IMR-90 (cell line): Measurements from ENCODE around the gene SLIT3. TPM values are rescaled to one million over a fixed set of nuclear protein-coding genes. Genes with fewer than 3 reads are reported as not detected.

ENCODE experiments used
- ATAC-seq: fragments of 200-7000 bp; cut with Tn5 transposase; 2 replicates; pipeline ENCODE4 v1.9.1; 2020; ENCODE audit warnings: low read depth, mild to moderate bottlenecking, moderate library complexity
- BruUV-seq: library from RNA; stranded (reverse); fragments of 400-500 nt; replicated peaks from 2 replicates; lab custom pipeline; 2021; lab: Mats Ljungman, UMichigan
- CTCF ChIA-PET: fragments of 300-600 bp; formaldehyde crosslinking; extraction: SDS; loops from one replicate; lab custom pipeline; 2021; ENCODE audit warnings: antibody characterized with exemption; lab: Yijun Ruan, JAX
- POLR2A ChIA-PET: fragments of 300-600 bp; sonication (Branson Sonifier 250); formaldehyde crosslinking; loops from one replicate; lab custom pipeline; 2022; ENCODE audit warnings: antibody characterized with exemption; ENCODE audit not compliant: unreplicated experiment; lab: Charles Lee
- DNase-seq: peaks from one replicate; pipeline ENCODE4 v3.0.0; 2013
- H2AFZ ChIP-seq: replicated peaks from 2 replicates; pipeline ENCODE3; 2013; ENCODE audit warnings: low read length, mild to moderate bottlenecking; ENCODE audit not compliant: poor library complexity
- H2AK5ac ChIP-seq: 2 replicates; pipeline ENCODE4 v1.6.1; 2013; ENCODE audit warnings: low read depth, low read length, inconsistent platforms
- H2AK9ac ChIP-seq: replicated peaks from 2 replicates; pipeline ENCODE3; 2013; ENCODE audit warnings: mild to moderate bottlenecking, low read depth, low read length, moderate library complexity; ENCODE audit not compliant: poor library complexity
- H2BK120ac ChIP-seq: 2 replicates; pipeline ENCODE4 v1.6.1; 2013; ENCODE audit warnings: low read depth, low read length, inconsistent platforms
- H2BK15ac ChIP-seq: 3 replicates; pipeline ENCODE4 v1.6.1; 2013; ENCODE audit warnings: low read depth, low read length, inconsistent platforms
- H2BK20ac ChIP-seq: 2 replicates; pipeline ENCODE4 v1.6.1; 2013; ENCODE audit warnings: low read depth, mild to moderate bottlenecking, inconsistent platforms, low read length, moderate library complexity
- H2BK5ac ChIP-seq: 2 replicates; pipeline ENCODE4 v1.6.1; 2013; ENCODE audit warnings: mild to moderate bottlenecking, low read depth, low read length, inconsistent platforms; ENCODE audit not compliant: poor library complexity, severe bottlenecking
- H3K14ac ChIP-seq: replicated peaks from 2 replicates; pipeline ENCODE4 v1.6.1; 2013; ENCODE audit warnings: low read depth, low read length, inconsistent platforms
- H3K18ac ChIP-seq: 2 replicates; pipeline ENCODE4 v1.6.1; 2013; ENCODE audit warnings: low read depth, low read length, control low read depth
- H3K23ac ChIP-seq: 2 replicates; pipeline ENCODE4 v1.6.1; 2013; ENCODE audit warnings: low read depth, low read length, inconsistent platforms
- H3K27ac ChIP-seq: 2 replicates; pipeline ENCODE4 v1.5.1; 2013; ENCODE audit warnings: mild to moderate bottlenecking, control low read depth, low read length; ENCODE audit not compliant: insufficient read depth
- H3K27me3 ChIP-seq: 2 replicates; pipeline ENCODE4 v1.6.1; 2013; ENCODE audit warnings: low read length; ENCODE audit not compliant: control insufficient read depth, insufficient read depth
- H3K36me3 ChIP-seq: 2 replicates; pipeline ENCODE4 v1.6.1; 2013; ENCODE audit warnings: low read length, mixed read lengths; ENCODE audit not compliant: control insufficient read depth, insufficient read depth
- H3K4ac ChIP-seq: 2 replicates; pipeline ENCODE4 v1.6.1; 2013; ENCODE audit warnings: low read depth, low read length, inconsistent platforms
- H3K4me1 ChIP-seq: 2 replicates; pipeline ENCODE4 v1.6.1; 2013; ENCODE audit warnings: low read length, mixed read lengths; ENCODE audit not compliant: control insufficient read depth, insufficient read depth
- H3K4me2 ChIP-seq: 2 replicates; pipeline ENCODE4 v1.6.1; 2013; ENCODE audit warnings: low read depth, mild to moderate bottlenecking, control low read depth, low read length, moderate library complexity
- H3K4me3 ChIP-seq: 2 replicates; pipeline ENCODE4 v1.5.1; 2013; ENCODE audit warnings: low read depth, mild to moderate bottlenecking, control low read depth, low read length, moderate library complexity; ENCODE audit not compliant: insufficient read depth
- H3K56ac ChIP-seq: 2 replicates; pipeline ENCODE4 v1.6.1; 2013; ENCODE audit warnings: low read length, inconsistent platforms; ENCODE audit not compliant: insufficient read depth; ENCODE audit errors: extremely low read depth
- H3K79me1 ChIP-seq, 2 experiments: 2 replicates each; pipeline ENCODE4 v1.6.1; 2013; ENCODE audit warnings: low read length in 2 of 2, inconsistent platforms in 1 of 2, low read depth in 1 of 2
- H3K9ac ChIP-seq: 2 replicates; pipeline ENCODE4 v1.6.1; 2013; ENCODE audit warnings: low read depth, low read length, control low read depth
- H3K9me1 ChIP-seq: 2 replicates; pipeline ENCODE4 v1.6.1; 2013; ENCODE audit warnings: low read length, inconsistent platforms; ENCODE audit not compliant: insufficient read depth
- H3K9me3 ChIP-seq: 2 replicates; pipeline ENCODE4 v1.6.1; 2013; ENCODE audit warnings: low read length; ENCODE audit not compliant: control insufficient read depth, insufficient read depth
- H4K20me1 ChIP-seq: 2 replicates; pipeline ENCODE4 v1.6.1; 2013; ENCODE audit warnings: low read length, inconsistent platforms; ENCODE audit not compliant: insufficient read depth
- H4K5ac ChIP-seq: 2 replicates; pipeline ENCODE4 v1.6.1; 2013; ENCODE audit warnings: mild to moderate bottlenecking, low read depth, low read length, control low read depth
- H4K8ac ChIP-seq, 2 experiments: 2 replicates each; pipeline ENCODE4 v1.6.1; 2013; ENCODE audit warnings: low read depth in 2 of 2, low read length in 2 of 2, control low read depth in 1 of 2, inconsistent platforms in 1 of 2
- H4K91ac ChIP-seq: 2 replicates; pipeline ENCODE4 v1.6.1; 2013; ENCODE audit warnings: low read depth, low read length, inconsistent platforms; ENCODE audit not compliant: insufficient read depth
- BHLHE40 ChIP-seq: fragments of 150-350 bp; IDR thresholded peaks from 2 replicates; pipeline ENCODE4 v1.6.1; 2016; ENCODE audit warnings: mild to moderate bottlenecking, low read depth, low read length
- MAZ ChIP-seq: IDR thresholded peaks from 2 replicates; pipeline ENCODE4 v1.6.1; 2012; ENCODE audit warnings: low read depth, mild to moderate bottlenecking, low read length, improper control_type of control experiment, moderate library complexity, borderline replicate concordance
- NFE2L2 ChIP-seq: fragments of 150-350 bp; IDR thresholded peaks from 2 replicates; pipeline ENCODE4 v1.6.1; 2016; ENCODE audit warnings: low read depth, mild to moderate bottlenecking, low read length
- RCOR1 ChIP-seq: IDR thresholded peaks from 2 replicates; pipeline ENCODE4 v1.6.1; 2012; ENCODE audit warnings: mild to moderate bottlenecking, low read length, improper control_type of control experiment; ENCODE audit not compliant: insufficient replicate concordance
- SMC3 ChIP-seq: fragments of 150-350 bp; IDR thresholded peaks from 2 replicates; pipeline ENCODE4 v1.6.1; 2016; ENCODE audit warnings: low read depth, mild to moderate bottlenecking, antibody characterized with exemption, low read length, moderate library complexity
- USF2 ChIP-seq: fragments of 150-350 bp; IDR thresholded peaks from 2 replicates; pipeline ENCODE4 v1.6.1; 2017; ENCODE audit warnings: mild to moderate bottlenecking, antibody characterized with exemption, low read length, low read depth
- WGBS, 2 experiments: methylation state at CpG; one replicate each; pipeline versions ENCODE4 v1.1.5 to v1.1.7; 2013; ENCODE audit warnings: missing lambda C conversion rate in 2 of 2; ENCODE audit not compliant: insufficient read length in 1 of 2; ENCODE audit errors: extremely low coverage in 2 of 2; 5-methylcytosine and 5-hydroxymethylcytosine counted together
- dilution Hi-C: fragments of 300-500 bp; cut with HindIII; formaldehyde crosslinking; loops from one replicate; pipeline ENCODE4 v1.14.3; 2018; ENCODE audit warnings: low sequenced_read_pairs; ENCODE audit not compliant: unreplicated experiment
- in situ Hi-C: fragments of 300-500 bp; cut with MboI; formaldehyde crosslinking; loops from 3 replicates; pipeline ENCODE4 v1.14.3; 2019; ENCODE audit warnings: low sequenced_read_pairs, inconsistent platforms, mixed read lengths
- intact Hi-C: fragments of 100-400 bp; cut with micrococcal nuclease; formaldehyde crosslinking; loops from 2 replicates; pipeline ENCODE4 v1.10.0; 2022
- polyA plus RNA-seq, 3 experiments: library from polyadenylated mRNA; depleted of rRNA; stranded (reverse); fragments of >200 nt; gene quantifications; 2 replicates each; pipeline ENCODE4 v1.2.3, GENCODE V29; 2012; ENCODE audit warnings: low replicate concordance in 1 of 3
- total RNA-seq: library from RNA; depleted of rRNA; stranded (reverse); fragments of >200 nt; gene quantifications from 2 replicates; pipeline ENCODE4 v1.2.3, GENCODE V29; 2012

SLIT3 gene
- total and polyA plus RNA-seq, 2 of the 4 experiments (the other 2 are of a cell fraction): 0.18 to 0.50 TPM

DNA sequence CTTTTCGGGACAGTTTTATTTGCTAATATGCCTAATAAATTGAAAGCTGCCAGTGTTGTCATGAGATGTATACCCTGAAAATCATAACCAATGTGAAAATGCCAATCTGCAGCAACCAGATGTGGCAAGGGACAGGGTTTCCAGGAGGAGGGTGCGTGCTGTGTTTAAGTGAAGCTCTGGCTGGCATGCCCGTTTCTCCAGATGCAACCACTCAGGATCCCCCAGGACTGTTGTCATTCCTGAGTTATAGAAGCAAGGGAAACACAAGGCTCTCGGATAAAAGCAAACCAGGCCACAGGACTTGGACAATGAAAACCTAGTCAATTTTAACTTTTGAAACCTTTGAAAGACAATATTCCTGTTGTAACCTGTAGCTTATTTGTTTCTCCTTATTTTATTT is 360.2 kb downstream of the SLIT3 start:
- ATAC-seq: no peak
- H4K91ac ChIP-seq: no peak overlapping the region
- H3K4me1 ChIP-seq: no peaks in the 10 kb centered on the region
- H3K27me3 ChIP-seq: no peaks in the 10 kb centered on the region; the same call in 1 of the 2 replicates
- no peak overlapping the region for H3K4ac ChIP-seq
- H4K5ac ChIP-seq: no peak overlapping the region
- H3K79me1 ChIP-seq: no peaks in the 10 kb centered on the region
- no TSS peak for BruUV-seq
- no peak overlapping the region for H2BK15ac ChIP-seq
- H3K56ac ChIP-seq: no peak overlapping the region
- H3K36me3 ChIP-seq: no peaks in the 10 kb centered on the region
- H3K18ac ChIP-seq: no peak overlapping the region
- DNase-seq: no peak
- no peak overlapping the region for H2AK5ac ChIP-seq
- no peak overlapping the region for H2BK20ac ChIP-seq
- H3K9ac ChIP-seq: no peak overlapping the region
- no peak overlapping the region for H3K14ac ChIP-seq
- H3K4me2 ChIP-seq: no peak overlapping the region
- no peak overlapping the region for H2AK9ac ChIP-seq
- H3K9me1 ChIP-seq: no peaks in the 10 kb centered on the region
- no CpG with 5 or more reads among the region's 4 CpGs for WGBS, 2 experiments
- H3K9me3 ChIP-seq: no peaks in the 10 kb centered on the region
- H2AFZ ChIP-seq: no peak overlapping the region
- ChIA-PET CTCF (no interaction called here), POLR2A (no interaction called here)
- no peak for TF ChIP-seq SMC3
- TF ChIP-seq USF2: no peak
- no peak for TF ChIP-seq MAZ
- TF ChIP-seq BHLHE40: no peak
- no peak for TF ChIP-seq NFE2L2
- TF ChIP-seq RCOR1: no peak
- no peak overlapping the region for H3K23ac ChIP-seq
- H4K20me1 ChIP-seq: no peaks in the 10 kb centered on the region
- in situ Hi-C loops (no loop called here), intact Hi-C loops (no loop called here), dilution Hi-C loops (no loop called here)
- H3K4me3 ChIP-seq: no peak overlapping the region
- no peak overlapping the region for H2BK120ac ChIP-seq
- no peak overlapping the region for H3K27ac ChIP-seq
- no peak overlapping the region for H4K8ac ChIP-seq
- H2BK5ac ChIP-seq: no peak overlapping the region
